HG03558 (cell line): ENCODE data around the gene WDR48.
"Not testable (repeated sequence)": the region's sequence is repeated elsewhere in the genome, so short reads cannot be mapped to it uniquely, and the experiment has no call there.

Experiments used
- ATAC-seq: cut with Tn5 transposase; IDR thresholded peaks from one replicate; pipeline ENCODE4 v1.9.1; 2021; ENCODE audit warnings: moderate number of reproducible peaks; ENCODE audit not compliant: unreplicated experiment; ENCODE audit errors: extremely low read depth

WDR48 gene

GRCh38 chr3:39051649-39052561, at the start of gene WDR48, which contains the start of gene SCN11A:
Gene WDR48, plus strand, starts transcription at chr3:39052016. Its CDS starts 10 bp downstream, at chr3:39052026.
Gene SCN11A, minus strand, starts transcription at chr3:39051944. Its CDS starts 101,582 bp downstream, at chr3:38950362.
- peak; percentile 93 for ATAC-seq

DNA sequence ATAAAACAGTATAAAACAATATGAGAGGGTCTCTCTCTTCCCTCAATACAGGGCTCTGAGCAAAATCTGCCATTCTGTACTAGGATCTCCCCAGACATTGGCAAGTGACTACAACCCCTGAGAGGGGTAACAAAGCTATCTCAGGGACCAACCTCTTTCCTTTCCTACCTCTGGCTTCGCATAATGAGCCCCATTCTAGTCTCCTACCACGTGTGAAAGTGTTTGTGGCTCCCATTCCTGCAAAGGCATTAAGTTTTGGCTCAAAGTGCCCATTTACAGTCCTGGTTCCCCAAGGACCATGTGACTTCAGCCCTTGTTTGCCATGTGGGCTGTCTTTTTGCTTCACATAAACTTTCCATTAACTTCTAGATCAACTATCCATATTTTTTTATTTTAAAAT, 46.5 kb upstream of the WDR48 start:
- no peak for ATAC-seq

DNA sequence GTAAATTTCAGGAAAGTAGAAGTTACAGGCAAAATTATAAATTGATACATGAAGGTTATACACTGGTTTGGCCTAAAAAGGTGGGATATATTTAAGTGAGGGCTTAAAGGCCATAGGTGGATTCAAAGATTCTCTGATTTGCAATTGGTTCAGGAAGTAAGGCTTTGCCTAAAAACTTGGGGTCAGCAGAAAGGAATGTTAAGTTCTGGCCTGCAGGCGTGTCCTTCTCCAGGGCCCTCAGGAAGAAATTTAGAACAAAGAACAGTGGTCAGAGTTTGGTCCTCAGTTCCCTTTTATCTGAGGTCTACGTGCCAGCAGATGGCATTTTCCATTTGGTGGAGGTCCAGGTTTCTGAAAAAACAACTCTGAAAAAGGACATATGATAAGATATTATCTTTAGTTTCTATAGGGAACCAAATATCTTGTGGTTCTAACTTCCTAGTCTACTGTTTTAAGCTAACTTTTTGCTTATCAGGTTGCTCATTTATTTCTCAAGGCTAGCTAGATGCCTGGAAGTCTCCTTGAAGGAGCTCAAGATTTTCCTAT, 40.6 kb upstream of the WDR48 start:
- ATAC-seq, result no peak

GRCh38 chr3:39013289-39013688, 38.5 kb upstream of the WDR48 start:
- no peak for ATAC-seq

- no peak for ATAC-seq
These were observed 37.8 kb upstream of the WDR48 start for GRCh38 chr3:39013921-39014509.

- no peak for ATAC-seq
These were observed 36.4 kb upstream of the WDR48 start for GRCh38 chr3:39015418-39015817.

DNA sequence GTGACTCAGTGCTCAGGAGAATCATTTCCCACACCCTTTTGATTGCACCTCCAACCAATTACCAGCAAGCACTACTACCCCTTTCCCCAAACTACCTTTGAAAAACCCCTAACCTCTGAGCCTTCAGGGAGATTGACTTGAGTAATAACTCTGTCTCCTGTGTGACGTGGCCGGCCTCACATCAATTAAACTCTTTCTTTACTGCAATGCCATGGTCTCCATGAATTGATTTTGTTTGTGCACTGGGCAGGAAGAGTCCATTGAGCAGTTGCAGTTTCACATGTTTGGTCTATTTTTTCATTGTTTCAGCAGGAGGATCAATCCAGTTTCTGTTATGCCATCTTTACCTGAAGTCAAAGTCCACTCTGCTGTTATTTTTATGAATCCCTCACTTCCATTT, 32.5 kb upstream of the WDR48 start:
- no peak for ATAC-seq

DNA sequence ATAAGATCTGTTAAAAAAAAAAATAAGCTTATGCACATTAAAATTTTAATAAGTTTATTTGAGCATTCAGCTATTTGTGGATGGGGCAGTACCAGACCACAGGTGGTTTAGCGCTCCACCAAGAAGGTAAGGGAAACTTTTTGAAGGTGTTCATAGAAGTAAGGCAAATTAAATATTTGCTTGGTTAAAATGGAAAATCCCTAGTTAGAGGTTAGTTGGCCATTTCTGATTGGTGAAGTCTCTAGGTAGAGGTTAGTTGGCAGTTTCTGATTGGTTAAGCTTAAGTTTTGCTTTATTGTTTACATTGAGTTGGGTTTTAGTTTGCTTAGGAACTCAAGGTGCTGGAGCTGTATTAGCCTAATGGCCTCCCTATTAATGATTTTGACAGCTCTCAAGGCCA, 30.8 kb upstream of the WDR48 start:
- no peak for ATAC-seq

GRCh38 chr3:39021465-39022285, 30.1 kb upstream of the WDR48 start:
- no peak for ATAC-seq

- ATAC-seq, result no peak
These were observed 29.6 kb upstream of the WDR48 start for GRCh38 chr3:39022286-39022630.

- ATAC-seq, result no peak
These were observed 27.3 kb upstream of the WDR48 start for GRCh38 chr3:39024497-39024896.

GRCh38 chr3:39025222-39025970, 26.4 kb upstream of the WDR48 start:
- ATAC-seq, result no peak

GRCh38 chr3:39028546-39028945, 23.3 kb upstream of the WDR48 start:
- ATAC-seq, result no peak

- no peak for ATAC-seq
These were observed 22.3 kb upstream of the WDR48 start for GRCh38 chr3:39029556-39029955.

DNA sequence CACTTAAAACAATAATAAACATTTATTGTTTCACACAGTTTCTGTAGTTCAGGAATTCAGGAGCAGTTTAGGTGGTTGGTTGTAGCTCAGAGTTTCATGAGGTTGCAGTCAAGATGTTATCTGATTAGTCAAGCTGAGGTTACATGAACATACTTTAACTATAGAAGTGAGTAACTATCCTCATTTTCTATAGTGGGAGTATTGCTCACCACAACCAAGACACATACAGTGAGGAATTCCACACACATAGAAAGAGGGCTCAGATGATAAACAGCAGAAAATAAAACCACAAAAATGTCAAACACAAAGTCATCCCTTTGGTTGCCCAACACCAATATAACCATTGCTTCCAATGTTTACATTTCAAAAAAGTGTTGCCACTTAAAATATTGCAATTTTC, 13.7 kb upstream of the WDR48 start:
- no peak for ATAC-seq

DNA sequence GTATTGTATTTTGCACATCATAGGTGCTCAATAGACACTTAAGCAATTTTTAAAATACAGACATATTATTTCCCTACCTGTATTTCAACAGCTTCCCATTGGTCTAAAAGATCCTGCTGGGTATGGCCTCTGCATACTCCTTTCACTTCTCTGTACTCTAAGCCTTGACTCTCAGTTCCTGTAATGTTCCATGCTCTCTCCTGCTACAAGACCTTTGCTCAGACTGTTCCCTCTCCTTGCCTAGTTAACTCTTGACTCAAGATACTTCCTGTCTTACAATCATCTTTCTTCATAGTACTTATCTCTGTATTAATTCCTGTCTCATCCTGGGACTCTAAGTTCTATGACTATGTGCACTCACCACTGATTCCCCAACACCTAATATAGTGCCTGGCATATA, 1.8 kb upstream of the WDR48 start:
- no peak for ATAC-seq

DNA sequence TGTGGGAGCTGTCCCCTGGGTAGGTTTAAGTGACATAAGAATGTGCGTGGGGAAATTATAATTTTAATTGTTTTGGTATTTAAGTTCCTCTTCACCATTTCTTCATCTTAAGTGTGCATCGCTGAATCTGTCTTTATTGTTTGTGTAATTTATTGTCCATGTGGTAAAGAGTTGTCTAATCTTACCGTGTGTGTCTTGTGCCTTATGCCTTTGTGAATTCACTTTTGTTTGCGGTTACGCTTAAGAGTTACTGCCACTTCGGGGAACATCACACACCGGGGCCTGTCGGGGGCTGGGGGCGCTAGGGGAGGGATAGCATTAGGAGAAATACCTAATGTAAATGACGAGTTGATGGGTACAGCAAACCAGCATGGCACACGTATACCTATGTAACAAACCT, 767 bp downstream of the WDR48 start:
- no peak for ATAC-seq

DNA sequence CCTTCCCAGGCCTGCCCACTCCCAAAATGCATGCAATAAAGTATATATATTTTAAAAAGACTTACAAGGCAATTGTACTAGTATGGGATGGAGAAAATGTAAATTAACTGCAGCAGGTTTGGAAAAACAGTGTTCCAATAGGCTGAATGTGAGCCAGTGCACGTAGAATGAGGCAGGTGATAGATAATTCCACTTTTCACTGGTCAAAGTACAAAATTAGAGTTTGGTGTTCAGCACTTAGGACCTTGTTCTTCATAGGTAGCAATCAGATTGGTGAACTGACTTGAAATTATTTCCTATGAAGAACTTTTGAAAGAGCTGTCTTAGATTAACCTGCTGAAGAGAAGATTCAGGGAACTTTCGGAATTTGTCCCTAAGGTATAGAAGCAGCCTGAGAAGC, 1.9 kb downstream of the WDR48 start:
- ATAC-seq, result no peak

DNA sequence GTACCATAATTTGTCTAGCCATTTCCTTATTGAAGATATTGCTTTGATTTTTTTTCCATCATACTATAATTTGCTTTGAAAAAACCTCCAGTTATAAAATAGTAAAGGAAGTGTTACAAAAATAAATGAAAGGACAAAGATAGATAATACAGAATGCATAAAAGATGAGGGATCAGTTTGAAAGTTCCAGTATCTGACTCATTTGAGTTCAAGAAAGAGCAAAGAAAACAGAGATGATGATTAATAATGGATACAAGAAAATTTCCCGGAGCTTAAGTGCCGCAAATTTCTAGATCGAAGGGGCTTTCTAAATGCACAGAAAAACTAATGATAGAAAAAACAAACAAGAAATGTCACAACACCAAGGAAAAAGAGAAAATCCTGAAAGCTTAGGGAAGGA, 4.3 kb downstream of the WDR48 start:
- ATAC-seq, result no peak

GRCh38 chr3:39061228-39061627, 9.4 kb downstream of the WDR48 start:
- not testable (repeated sequence) for ATAC-seq
